BE2C (cell line): Measurements from ENCODE around the gene SND1.

Source experiments
- DNase-seq: peaks from one replicate; pipeline ENCODE4 v3.0.0-alpha.2; 2020
- H3K27me3 ChIP-seq: fragments of 250-450 bp; sonication (Bioruptor Pico); 2 replicates; pipeline ENCODE4 v1.5.1; 2020; ENCODE audit warnings: mild to moderate bottlenecking
- H3K36me3 ChIP-seq: fragments of 250-450 bp; sonication (Bioruptor Pico); 2 replicates; pipeline ENCODE4 v1.5.1; 2020; ENCODE audit warnings: mild to moderate bottlenecking
- H3K4me1 ChIP-seq: fragments of 250-450 bp; sonication (Bioruptor Pico); 2 replicates; pipeline ENCODE4 v1.5.1; 2020
- H3K4me3 ChIP-seq: 2 replicates; pipeline ENCODE4 v1.5.1; 2011; ENCODE audit warnings: low read depth, low read length
- H3K9me3 ChIP-seq: fragments of 250-450 bp; sonication (Bioruptor Pico); 2 replicates; pipeline ENCODE4 v1.5.1; 2020
- CTCF ChIP-seq: IDR thresholded peaks from 2 replicates; pipeline ENCODE4 v1.5.1; 2012; ENCODE audit warnings: mild to moderate bottlenecking, low read depth, low read length

The SND1 gene

GRCh38 chr7:127677433-127678230 lies 25.6 kb downstream of the SND1 start:
- DNase-seq, result no peak
- H3K27me3 ChIP-seq, result no peaks in the 10 kb centered on the region
- H3K4me1 ChIP-seq, result peaks cover 4% of the 10 kb centered on the region; the same call in 1 of the 2 replicates
- no peak overlapping the region for H3K4me3 ChIP-seq
- no peaks in the 10 kb centered on the region for H3K9me3 ChIP-seq
- peaks cover 21% of the 10 kb centered on the region for H3K36me3 ChIP-seq
- TF ChIP-seq CTCF, result no peak

- Histone ChIP-seq H3K36me3 (peaks cover 21% of the 10 kb centered on the region), H3K4me1 (peaks cover 4% of the 10 kb centered on the region; the same call in 1 of the 2 replicates), H3K27me3 (no peaks in the 10 kb centered on the region), H3K9me3 (no peaks in the 10 kb centered on the region), H3K4me3 (no peak overlapping the region)
- no peak for DNase-seq
- TF ChIP-seq CTCF, result no peak
Observed at GRCh38 chr7:127678337-127678736, 26.3 kb downstream of the SND1 start.

GRCh38 chr7:127678947-127679346 lies 27.0 kb downstream of the SND1 start:
- H3K4me1 ChIP-seq, result peaks cover 9% of the 10 kb centered on the region

GRCh38 chr7:127680983-127681382 lies 29.0 kb downstream of the SND1 start:
- Histone ChIP-seq H3K4me1 (peaks cover 9% of the 10 kb centered on the region), H3K9me3 (no peaks in the 10 kb centered on the region), H3K36me3 (peaks cover 16% of the 10 kb centered on the region), H3K27me3 (no peaks in the 10 kb centered on the region), H3K4me3 (no peak overlapping the region)
- DNase-seq, result no peak
- no peak for TF ChIP-seq CTCF

More at GRCh38 chr7:127678947-127679346, 27.0 kb downstream of the SND1 start:
- Histone ChIP-seq H3K36me3 (peaks cover 21% of the 10 kb centered on the region), H3K9me3 (no peaks in the 10 kb centered on the region), H3K4me3 (no peak overlapping the region), H3K27me3 (no peaks in the 10 kb centered on the region)
- DNase-seq, result no peak
- no peak for TF ChIP-seq CTCF

- H3K9me3 ChIP-seq, result no peaks in the 10 kb centered on the region
- H3K27me3 ChIP-seq, result no peaks in the 10 kb centered on the region
- H3K4me3 ChIP-seq, result no peak overlapping the region
- H3K36me3 ChIP-seq, result peaks cover 17% of the 10 kb centered on the region
- DNase-seq, result no peak
- TF ChIP-seq CTCF, result no peak
- H3K4me1 ChIP-seq, result peaks cover 9% of the 10 kb centered on the region
Observed at GRCh38 chr7:127682140-127682539, 30.1 kb downstream of the SND1 start.
